ENCODE measurements around the gene MED27. TPM values are rescaled to one million over a fixed set of nuclear protein-coding genes. Genes with fewer than 3 reads are reported as not detected.

Gene MED27
- total and polyA plus RNA-seq, 2 of the 8 experiments (the other 6 are each of a cell fraction or from before 2014, with no cell fraction given), result 29.9 to 56.5 TPM

GRCh38 chr9:131997076-131997475 lies 82.6 kb downstream of the MED27 start:
- H2AFZ ChIP-seq (ENCODE audit: low read length), result no peak overlapping the region
- peaks cover 2 to 6% (median 4%) of the 10 kb centered on the region in 4 experiments; a peak in 4 of 7 replicates for H3K4me1 ChIP-seq (replicated peaks in 1 of 4; ENCODE audit: control insufficient read depth in 3 of 4, insufficient read depth in 4 of 4, low read length in 3 of 4)
- ChIA-PET POLR2A (ENCODE audit: partially characterized antibody) (no interaction called here), CTCF (ENCODE audit: partially characterized antibody) (interaction anchor here (1.6 to 1.9 kb wide), 3 partner anchors 15 to 239 kb away, joined by 3 to 5 read pairs (median 4); no protein-coding TSS in a partner anchor)
- H4K8ac ChIP-seq (ENCODE audit: extremely low read depth, insufficient read depth, low read length), result no peak overlapping the region
- H3K23ac ChIP-seq (ENCODE audit: insufficient read length), result no peak overlapping the region
- FAIRE-seq (no peak), DNase-seq (ENCODE audit: low read depth in 1 of 2, low spot score in 2 of 2) (no peak)
- no peaks in the 10 kb centered on the region for H3K27me3 ChIP-seq (replicated peaks in 1 of 4; ENCODE audit: control insufficient read depth in 3 of 4, extremely low read depth in 1 of 4, insufficient read depth in 3 of 4, low read length in 3 of 4)
- no peak overlapping the region for H3K27ac ChIP-seq (ENCODE audit: low read depth, low read length)
- no peak overlapping the region for H2BK5ac ChIP-seq (ENCODE audit: low read depth, low read length)
- no peak overlapping the region for H3K56ac ChIP-seq (replicated peaks; ENCODE audit: insufficient read length, low read depth, low read length)
- H3K14ac ChIP-seq (ENCODE audit: insufficient read length), result no peak overlapping the region
- no peak overlapping the region for H2BK120ac ChIP-seq (replicated peaks; ENCODE audit: low read depth, low read length)
- no peaks in the 10 kb centered on the region for H3K23me2 ChIP-seq (ENCODE audit: low read depth, low read length)
- no peak overlapping the region for H2BK15ac ChIP-seq (ENCODE audit: low read length)
- no peak overlapping the region for H3K4me3 ChIP-seq (ENCODE audit: extremely low read depth in 1 of 4, insufficient read depth in 2 of 4, low read depth in 3 of 4, low read length in 4 of 4)
- H3K4me2 ChIP-seq (ENCODE audit: insufficient read depth in 1 of 2, low read depth in 2 of 2, low read length in 2 of 2), result no peak overlapping the region
- peaks cover 0 to 2% of the 10 kb centered on the region in 2 experiments for H4K20me1 ChIP-seq (replicated peaks in 1 of 2; ENCODE audit: control insufficient read depth in 1 of 2, insufficient read depth in 2 of 2, low read length in 2 of 2)
- 97% methylated on average over 6 of the region's 6 CpGs; no CpG with 5 or more reads in 1 of the 2 experiments for WGBS, 2 experiments (ENCODE audit: extremely low coverage in 1 of 2, insufficient coverage in 1 of 2, insufficient read length in 1 of 2, insufficient replicate concordance in 2 of 2, low coverage in 1 of 2, low lambda C conversion rate in 2 of 2, missing lambda C conversion rate in 1 of 2)
- H3K36me3 ChIP-seq (ENCODE audit: control insufficient read depth in 2 of 4, insufficient read depth in 4 of 4, low read length in 3 of 4), result no peaks in the 10 kb centered on the region; a peak in 1 of 8 replicates
- H3K79me2 ChIP-seq (ENCODE audit: control insufficient read depth in 1 of 2, insufficient read depth in 2 of 2, low read length in 2 of 2), result peaks cover 0 to 11% of the 10 kb centered on the region in 2 experiments; a peak in 2 of 4 replicates
- H3K9me3 ChIP-seq (ENCODE audit: insufficient read depth in 2 of 2, low read depth in 1 of 2, low read length in 1 of 2), result no peaks in the 10 kb centered on the region
- H2AK5ac ChIP-seq (ENCODE audit: low read depth, low read length), result no peak overlapping the region
- no peak overlapping the region for H3K18ac ChIP-seq (ENCODE audit: extremely low read depth, low read length)
- H2BK20ac ChIP-seq (ENCODE audit: low read length), result no peak overlapping the region
- H4K5ac ChIP-seq (ENCODE audit: insufficient read length, low read depth, low read length), result no peak overlapping the region
- no peak overlapping the region for H3K9ac ChIP-seq (replicated peaks in 1 of 4; ENCODE audit: extremely low read depth in 1 of 4, low read depth in 3 of 4, low read length in 3 of 4)
- no peak overlapping the region for H2BK12ac ChIP-seq (ENCODE audit: low read depth, low read length)
- TF ChIP-seq SRF (IDR thresholded peaks at IDR 0.05; ENCODE audit: low read depth, low read length) (no peak), RBBP5 (IDR thresholded peaks at IDR 0.05; ENCODE audit: borderline replicate concordance, low read depth, low read length) (no peak), PHF8 (conservative IDR thresholded peaks at IDR 0.05; ENCODE audit: low read depth, low read length) (no peak), SIRT6 (IDR thresholded peaks at IDR 0.05; ENCODE audit: low read length) (no peak), CTBP2 (IDR thresholded peaks at IDR 0.05; ENCODE audit: borderline replicate concordance, insufficient read depth, insufficient read length, low read length) (no peak)
- no peak overlapping the region for H4K91ac ChIP-seq (replicated peaks; ENCODE audit: insufficient read length, low read length)
- no peak overlapping the region for H3K4ac ChIP-seq (replicated peaks; ENCODE audit: insufficient read length, low read depth, low read length)
- peaks cover 9% of the 10 kb centered on the region; the same call in 1 of the 2 replicates for H3K79me1 ChIP-seq (ENCODE audit: low read depth, low read length)
